Parietal lobe (tissue), 2 donors: ENCODE results near the gene DEPDC4. TPM values are rescaled to one million over a fixed set of nuclear protein-coding genes. Genes with fewer than 3 reads are reported as not detected.

Experiments used
- small RNA-seq: library from RNA; depleted of rRNA; stranded (forward); fragments of <200 nt; gene quantifications from one replicate; pipeline ENCODE3, GENCODE V24; 2014; ENCODE audit warnings: low replicate concordance
- total RNA-seq: library from RNA; depleted of rRNA; stranded (reverse); fragments of >200 nt; gene quantifications from one replicate; pipeline ENCODE4 v1.2.3, GENCODE V29; 2014

The DEPDC4 gene
- 1.3 TPM for total RNA-seq

DNA sequence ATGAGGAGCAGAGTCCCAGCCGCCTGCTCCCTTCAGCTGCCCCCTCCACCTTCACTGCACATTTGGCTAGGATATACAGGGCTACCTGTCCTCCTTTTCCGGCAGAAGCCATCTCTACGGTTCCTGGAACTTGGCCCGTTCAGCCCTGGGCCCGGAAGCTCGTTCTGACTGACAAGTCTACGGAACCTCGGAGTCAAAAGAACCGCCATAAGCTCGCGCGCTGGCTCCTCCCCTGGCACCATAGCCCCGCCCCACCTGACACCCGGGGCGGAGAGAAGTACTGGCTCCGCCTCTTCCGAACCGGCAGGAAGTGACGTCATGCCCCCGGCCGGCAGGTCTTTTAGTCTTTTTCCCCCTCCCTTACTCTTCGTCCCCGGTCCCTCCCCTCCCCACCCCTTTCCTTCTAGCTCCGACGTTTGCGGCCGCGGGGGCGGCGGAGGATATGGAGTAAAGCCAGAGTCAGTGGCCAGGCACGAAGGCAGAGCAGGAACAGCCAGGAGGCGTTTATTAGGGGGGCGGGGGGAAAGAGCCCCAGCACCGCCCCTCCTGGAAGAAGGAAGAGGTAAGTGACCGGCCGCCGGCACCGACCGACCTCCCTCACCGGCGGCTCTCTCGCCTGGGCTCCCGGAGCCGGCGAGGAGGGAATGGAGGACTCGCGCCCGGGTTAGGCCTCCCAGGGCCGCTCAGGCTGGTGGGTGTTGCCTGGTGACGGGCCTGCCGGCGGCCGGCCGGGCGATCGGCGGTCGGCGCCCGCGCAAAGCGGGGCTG is at the start of gene DEPDC4, which contains the start of gene SCYL2:
Gene DEPDC4 (minus strand): TSS at position 245 of the 768 bp plus-strand sequence. CDS start 3 bp downstream, at position 242.
Gene SCYL2 (plus strand): TSS at position 343 of the 768 bp plus-strand sequence. CDS start 15,794 bp downstream, outside the sequence.

DNA sequence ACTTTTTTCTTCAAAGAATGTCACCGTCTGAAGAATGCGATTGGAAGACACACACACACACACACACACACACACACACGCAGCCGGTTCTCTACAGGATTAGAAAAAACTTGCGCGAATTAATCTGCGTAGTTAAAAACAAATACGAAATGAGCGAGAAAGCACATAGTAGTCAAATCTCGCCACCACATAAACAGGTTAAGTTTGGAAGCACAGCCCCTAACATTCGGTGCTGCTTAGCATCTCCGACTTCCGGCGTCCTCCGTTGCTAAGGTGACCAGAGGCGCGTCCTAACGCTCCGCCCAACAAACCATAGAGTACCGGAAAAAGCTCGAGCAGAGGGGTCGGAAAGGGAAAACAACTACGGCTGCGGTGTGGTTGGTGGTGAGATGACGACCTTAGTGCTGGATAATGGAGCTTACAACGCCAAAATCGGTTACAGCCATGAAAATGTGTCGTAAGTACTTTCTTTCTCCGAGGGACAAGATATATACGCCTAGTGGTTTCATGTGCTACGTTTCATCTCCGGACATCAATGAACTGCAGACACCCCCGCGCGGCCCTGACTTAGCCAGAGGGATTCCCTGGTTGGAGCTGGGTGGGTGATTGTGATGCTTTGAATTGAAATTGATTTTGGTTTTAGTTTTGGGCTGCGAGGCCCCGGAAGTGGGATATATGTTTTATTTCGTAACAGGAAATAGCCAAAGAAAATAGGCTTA is 66.3 kb downstream of the DEPDC4 start, which contains the start of gene ACTR6:
Gene ACTR6 (plus strand): TSS at position 353 of the 719 bp plus-strand sequence. CDS start 37 bp downstream, at position 390.

Small RNAs within 50 kb of the gene (small RNA-seq; reads per million reads assigned to genes)
- gene RF00019 = not detected

Other genes starting within 250 kb of the DEPDC4 start
- gene BLTP3B, start 124.2 kb downstream of the DEPDC4 start, total RNA-seq = 109 TPM
- 36.3 TPM for gene ACTR6, start 66.3 kb downstream of the DEPDC4 start, total RNA-seq
- gene SCYL2, start 98 bp upstream of the DEPDC4 start, total RNA-seq = 131 TPM
- gene SLC17A8, start 90.0 kb upstream of the DEPDC4 start, total RNA-seq = 0.63 TPM
- gene NR1H4, start 206.8 kb upstream of the DEPDC4 start, total RNA-seq = 0.31 TPM